Neural progenitor cell (in vitro differentiated cells): ENCODE measurements around the gene IKZF5.

Source experiments
- EZH2 ChIP-seq: fragments of 200-600 bp; sonication (generic); IDR thresholded peaks from 2 replicates; pipeline ENCODE4 v1.6.1; 2017; ENCODE audit warnings: antibody characterized with exemption, mild to moderate bottlenecking, moderate library complexity
- EZH2phosphoT487 ChIP-seq: fragments of 200-600 bp; sonication (generic); IDR thresholded peaks from 2 replicates; pipeline ENCODE4 v1.6.1; 2017; ENCODE audit warnings: antibody characterized with exemption

GRCh38 chr10:122998934-122999333 lies 9.7 kb downstream of the IKZF5 start:
- TF ChIP-seq EZH2phosphoT487, result no peak
- no peak for TF ChIP-seq EZH2
